ENCODE results near the gene ABCA2.

DNA sequence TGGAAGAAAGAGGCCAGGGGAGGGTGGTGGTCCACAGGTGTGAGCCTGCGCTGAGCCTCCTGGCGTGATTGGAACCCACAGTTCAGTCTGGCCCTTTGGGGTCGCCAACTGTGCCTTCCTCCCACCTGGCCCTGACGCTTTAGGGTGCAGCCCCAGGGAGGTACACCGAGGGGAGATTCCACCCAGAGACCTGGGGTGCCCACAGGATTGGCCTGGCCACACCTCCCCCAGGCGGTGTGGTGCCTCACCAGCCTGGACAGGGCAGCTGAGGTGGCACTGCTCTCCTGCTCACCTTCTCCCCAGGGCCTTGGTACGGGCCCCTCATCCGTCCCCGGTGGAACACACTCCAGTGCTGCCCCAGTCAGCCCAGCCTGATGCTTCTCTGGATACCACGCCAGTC is 30.7 kb downstream of the ABCA2 start:
- TF ChIP-seq, protein P1, sequence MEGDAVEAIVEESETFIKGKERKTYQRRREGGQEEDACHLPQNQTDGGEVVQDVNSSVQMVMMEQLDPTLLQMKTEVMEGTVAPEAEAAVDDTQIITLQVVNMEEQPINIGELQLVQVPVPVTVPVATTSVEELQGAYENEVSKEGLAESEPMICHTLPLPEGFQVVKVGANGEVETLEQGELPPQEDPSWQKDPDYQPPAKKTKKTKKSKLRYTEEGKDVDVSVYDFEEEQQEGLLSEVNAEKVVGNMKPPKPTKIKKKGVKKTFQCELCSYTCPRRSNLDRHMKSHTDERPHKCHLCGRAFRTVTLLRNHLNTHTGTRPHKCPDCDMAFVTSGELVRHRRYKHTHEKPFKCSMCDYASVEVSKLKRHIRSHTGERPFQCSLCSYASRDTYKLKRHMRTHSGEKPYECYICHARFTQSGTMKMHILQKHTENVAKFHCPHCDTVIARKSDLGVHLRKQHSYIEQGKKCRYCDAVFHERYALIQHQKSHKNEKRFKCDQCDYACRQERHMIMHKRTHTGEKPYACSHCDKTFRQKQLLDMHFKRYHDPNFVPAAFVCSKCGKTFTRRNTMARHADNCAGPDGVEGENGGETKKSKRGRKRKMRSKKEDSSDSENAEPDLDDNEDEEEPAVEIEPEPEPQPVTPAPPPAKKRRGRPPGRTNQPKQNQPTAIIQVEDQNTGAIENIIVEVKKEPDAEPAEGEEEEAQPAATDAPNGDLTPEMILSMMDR (IDR thresholded peaks at IDR 0.05) = no peak
- no peak for TF ChIP-seq POLR2A (IDR thresholded peaks at IDR 0.05)
